Hepatocyte (in vitro differentiated cells): ENCODE results near the gene IL22RA1.

Source experiments
- EZH2 ChIP-seq: fragments of 200-600 bp; sonication (generic); IDR thresholded peaks from 2 replicates; pipeline ENCODE4 v1.6.1; 2016; ENCODE audit warnings: antibody characterized with exemption, mild to moderate bottlenecking, borderline replicate concordance
- EZH2phosphoT487 ChIP-seq: fragments of 200-600 bp; sonication (generic); IDR thresholded peaks from one replicate; pipeline ENCODE4 v1.6.1; 2018; ENCODE audit warnings: antibody characterized with exemption, mild to moderate bottlenecking, low read depth, moderate library complexity; ENCODE audit not compliant: unreplicated experiment, severe bottlenecking
- TF ChIP-seq, protein P1 (sequence below): fragments of 200-600 bp; sonication (generic); IDR thresholded peaks from 2 replicates; pipeline ENCODE4 v1.5.1; 2016; ENCODE audit warnings: antibody characterized with exemption, mild to moderate bottlenecking; ENCODE audit not compliant: poor library complexity

- TF ChIP-seq, protein P1, sequence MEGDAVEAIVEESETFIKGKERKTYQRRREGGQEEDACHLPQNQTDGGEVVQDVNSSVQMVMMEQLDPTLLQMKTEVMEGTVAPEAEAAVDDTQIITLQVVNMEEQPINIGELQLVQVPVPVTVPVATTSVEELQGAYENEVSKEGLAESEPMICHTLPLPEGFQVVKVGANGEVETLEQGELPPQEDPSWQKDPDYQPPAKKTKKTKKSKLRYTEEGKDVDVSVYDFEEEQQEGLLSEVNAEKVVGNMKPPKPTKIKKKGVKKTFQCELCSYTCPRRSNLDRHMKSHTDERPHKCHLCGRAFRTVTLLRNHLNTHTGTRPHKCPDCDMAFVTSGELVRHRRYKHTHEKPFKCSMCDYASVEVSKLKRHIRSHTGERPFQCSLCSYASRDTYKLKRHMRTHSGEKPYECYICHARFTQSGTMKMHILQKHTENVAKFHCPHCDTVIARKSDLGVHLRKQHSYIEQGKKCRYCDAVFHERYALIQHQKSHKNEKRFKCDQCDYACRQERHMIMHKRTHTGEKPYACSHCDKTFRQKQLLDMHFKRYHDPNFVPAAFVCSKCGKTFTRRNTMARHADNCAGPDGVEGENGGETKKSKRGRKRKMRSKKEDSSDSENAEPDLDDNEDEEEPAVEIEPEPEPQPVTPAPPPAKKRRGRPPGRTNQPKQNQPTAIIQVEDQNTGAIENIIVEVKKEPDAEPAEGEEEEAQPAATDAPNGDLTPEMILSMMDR: no peak
- TF ChIP-seq EZH2 (no peak), EZH2phosphoT487 (no peak)
Measured at GRCh38 chr1:24191860-24192259, 48.9 kb upstream of the IL22RA1 start.
